OCI-LY3 (cell line): ENCODE data around the gene GRID1.

Experiments
- H2AFZ ChIP-seq: fragments of 200-600, 300-600 bp; shearing (Covaris generic); 2 replicates; pipeline ENCODE4 v1.6.0; 2014; ENCODE audit warnings: antibody characterized with exemption, low read depth, low read length
- H3K27ac ChIP-seq: fragments of 200-600, 300-600 bp; sonication (generic); 2 replicates; pipeline ENCODE4 v1.5.1; 2014; ENCODE audit warnings: mild to moderate bottlenecking, low read length, moderate library complexity, mixed read lengths
- H3K27me3 ChIP-seq: fragments of 200-600, 300-600 bp; sonication (generic); 2 replicates; pipeline ENCODE4 v1.6.1; 2014; ENCODE audit warnings: low read depth, low read length, mixed read lengths
- H3K36me3 ChIP-seq: fragments of 200-600, 300-600 bp; sonication (generic); replicated peaks from 2 replicates; pipeline ENCODE3; 2014; ENCODE audit warnings: low read depth, low read length, mixed read lengths
- H3K4me1 ChIP-seq: fragments of 300-600, 200-600 bp; sonication (generic); 2 replicates; pipeline ENCODE4 v1.6.1; 2014; ENCODE audit warnings: low read length, mixed read lengths
- H3K4me2 ChIP-seq: fragments of 200-600, 300-600 bp; sonication (generic); 2 replicates; pipeline ENCODE4 v1.6.1; 2014; ENCODE audit warnings: low read length, mixed read lengths
- H3K4me3 ChIP-seq: fragments of 300-600, 200-600 bp; sonication (generic); 2 replicates; pipeline ENCODE4 v1.5.1; 2014; ENCODE audit warnings: antibody characterized with exemption, mild to moderate bottlenecking, low read length, moderate library complexity
- H3K79me2 ChIP-seq: fragments of 300-600, 200-600 bp; shearing (Covaris generic); 2 replicates; pipeline ENCODE4 v1.6.1; 2014; ENCODE audit warnings: mild to moderate bottlenecking, low read length, mixed read lengths
- H3K9ac ChIP-seq: fragments of 300-600, 200-600 bp; shearing (Covaris generic); 2 replicates; pipeline ENCODE4 v1.6.0; 2014; ENCODE audit warnings: mild to moderate bottlenecking, low read length, moderate library complexity
- H3K9me3 ChIP-seq: fragments of 200-600, 300-600 bp; shearing (Covaris generic); 2 replicates; pipeline ENCODE4 v1.6.1; 2014; ENCODE audit warnings: low read length, mixed read lengths; ENCODE audit not compliant: insufficient read depth
- H4K20me1 ChIP-seq: fragments of 200-600, 300-600 bp; sonication (generic); 2 replicates; pipeline ENCODE4 v1.6.1; 2016; ENCODE audit warnings: low read length, mixed read lengths; ENCODE audit not compliant: insufficient read depth
- EZH2phosphoT487 ChIP-seq: fragments of 200-600 bp; shearing (Covaris generic); IDR thresholded peaks from 2 replicates; pipeline ENCODE4 v1.6.1; 2018; ENCODE audit warnings: antibody characterized with exemption, mixed run types, low read depth
- TF ChIP-seq, protein P1 (sequence below): fragments of 200-600, 300-600 bp; sonication (generic); IDR thresholded peaks from 2 replicates; pipeline ENCODE4 v1.5.1; 2014; ENCODE audit warnings: antibody characterized with exemption, low read length, low read depth

The GRID1 gene

DNA sequence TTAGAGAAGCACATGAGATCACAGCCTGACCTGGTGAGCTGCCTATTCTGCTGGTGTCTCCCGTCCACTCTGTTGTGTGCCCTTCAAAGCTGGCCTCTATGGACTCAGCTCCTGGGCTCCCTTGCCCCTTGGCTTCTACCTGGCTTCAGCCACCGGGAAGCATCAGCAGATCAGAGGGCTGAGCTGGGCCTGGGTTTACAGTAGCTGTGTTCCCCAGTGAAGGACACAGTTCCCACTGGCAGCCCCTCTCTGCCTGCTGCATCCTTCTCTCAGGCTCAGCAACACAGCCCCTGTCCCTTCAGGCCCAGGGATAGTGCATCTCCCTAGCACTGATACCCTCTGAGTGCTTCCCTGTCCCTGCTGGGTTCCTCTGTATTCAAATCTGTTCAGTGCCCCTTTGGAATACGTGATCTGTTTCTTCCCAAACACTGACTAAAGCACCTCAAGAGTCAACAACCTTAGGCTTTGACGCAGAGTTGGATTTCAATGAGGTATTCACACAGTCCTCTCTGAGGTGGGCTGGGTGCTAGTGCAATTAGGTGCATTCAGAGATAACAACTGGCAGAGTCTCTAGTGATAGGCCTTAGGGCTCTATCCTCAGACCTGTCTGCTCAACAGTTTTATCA is 109.8 kb downstream of the GRID1 start:
- H2AFZ ChIP-seq, result no peak overlapping the region
- no peak overlapping the region for H3K9ac ChIP-seq
- no peaks in the 10 kb centered on the region for H3K79me2 ChIP-seq
- no peaks in the 10 kb centered on the region for H3K36me3 ChIP-seq
- no peaks in the 10 kb centered on the region for H3K9me3 ChIP-seq
- no peaks in the 10 kb centered on the region for H3K27me3 ChIP-seq
- H3K4me2 ChIP-seq, result no peak overlapping the region
- no peaks in the 10 kb centered on the region for H3K4me1 ChIP-seq
- H3K27ac ChIP-seq, result no peak overlapping the region
- H4K20me1 ChIP-seq, result no peaks in the 10 kb centered on the region
- no peak overlapping the region for H3K4me3 ChIP-seq
- TF ChIP-seq, protein P1, sequence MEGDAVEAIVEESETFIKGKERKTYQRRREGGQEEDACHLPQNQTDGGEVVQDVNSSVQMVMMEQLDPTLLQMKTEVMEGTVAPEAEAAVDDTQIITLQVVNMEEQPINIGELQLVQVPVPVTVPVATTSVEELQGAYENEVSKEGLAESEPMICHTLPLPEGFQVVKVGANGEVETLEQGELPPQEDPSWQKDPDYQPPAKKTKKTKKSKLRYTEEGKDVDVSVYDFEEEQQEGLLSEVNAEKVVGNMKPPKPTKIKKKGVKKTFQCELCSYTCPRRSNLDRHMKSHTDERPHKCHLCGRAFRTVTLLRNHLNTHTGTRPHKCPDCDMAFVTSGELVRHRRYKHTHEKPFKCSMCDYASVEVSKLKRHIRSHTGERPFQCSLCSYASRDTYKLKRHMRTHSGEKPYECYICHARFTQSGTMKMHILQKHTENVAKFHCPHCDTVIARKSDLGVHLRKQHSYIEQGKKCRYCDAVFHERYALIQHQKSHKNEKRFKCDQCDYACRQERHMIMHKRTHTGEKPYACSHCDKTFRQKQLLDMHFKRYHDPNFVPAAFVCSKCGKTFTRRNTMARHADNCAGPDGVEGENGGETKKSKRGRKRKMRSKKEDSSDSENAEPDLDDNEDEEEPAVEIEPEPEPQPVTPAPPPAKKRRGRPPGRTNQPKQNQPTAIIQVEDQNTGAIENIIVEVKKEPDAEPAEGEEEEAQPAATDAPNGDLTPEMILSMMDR, result no peak
- TF ChIP-seq EZH2phosphoT487, result no peak

DNA sequence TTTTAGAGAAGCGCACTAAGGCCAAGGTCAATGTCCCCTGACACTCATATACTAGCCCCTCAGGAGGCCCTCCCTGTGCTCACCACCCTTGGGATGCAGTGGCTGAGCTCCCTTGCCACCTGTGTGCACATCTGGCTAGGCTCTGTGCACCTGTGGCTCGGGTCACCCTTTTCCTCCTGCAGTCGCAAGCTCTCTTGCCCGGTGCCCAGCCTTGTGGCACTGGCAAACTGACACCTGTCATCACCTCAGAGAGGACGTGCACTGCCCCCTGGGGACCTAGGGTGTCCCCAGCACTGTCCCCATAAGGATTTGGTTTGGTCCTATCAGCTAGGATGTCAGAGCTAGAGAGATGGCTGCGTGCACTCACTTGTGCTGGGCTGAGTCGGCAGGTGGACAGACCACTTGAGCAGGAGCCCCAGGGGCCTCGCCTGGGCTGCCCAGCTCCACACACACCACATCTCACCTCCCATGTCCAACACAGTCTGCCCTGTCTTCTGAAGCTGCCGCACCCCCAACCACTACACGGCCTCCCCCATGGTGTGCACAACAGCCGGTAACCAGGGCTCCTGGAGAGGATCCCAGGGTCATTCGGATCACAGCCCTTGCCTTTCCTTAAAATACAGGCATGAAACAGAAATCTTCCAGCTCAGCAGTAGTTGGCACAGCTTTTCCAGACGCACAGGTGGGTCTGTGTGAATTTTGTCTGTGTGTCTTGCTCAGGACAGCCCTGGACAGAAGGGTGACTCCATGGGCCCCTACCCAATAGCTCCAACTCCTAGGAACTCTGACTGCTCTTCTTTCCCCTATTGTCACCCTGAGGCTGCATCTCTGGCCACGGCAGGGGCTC is 111.0 kb downstream of the GRID1 start:
- Histone ChIP-seq H3K9ac (no peak overlapping the region), H3K27me3 (no peaks in the 10 kb centered on the region), H3K27ac (no peak overlapping the region), H3K36me3 (no peaks in the 10 kb centered on the region), H3K4me1 (no peaks in the 10 kb centered on the region), H3K79me2 (no peaks in the 10 kb centered on the region), H2AFZ (no peak overlapping the region), H3K4me2 (no peak overlapping the region), H4K20me1 (no peaks in the 10 kb centered on the region), H3K4me3 (no peak overlapping the region), H3K9me3 (no peaks in the 10 kb centered on the region)
- TF ChIP-seq EZH2phosphoT487, result no peak
- TF ChIP-seq, protein P1, result no peak

DNA sequence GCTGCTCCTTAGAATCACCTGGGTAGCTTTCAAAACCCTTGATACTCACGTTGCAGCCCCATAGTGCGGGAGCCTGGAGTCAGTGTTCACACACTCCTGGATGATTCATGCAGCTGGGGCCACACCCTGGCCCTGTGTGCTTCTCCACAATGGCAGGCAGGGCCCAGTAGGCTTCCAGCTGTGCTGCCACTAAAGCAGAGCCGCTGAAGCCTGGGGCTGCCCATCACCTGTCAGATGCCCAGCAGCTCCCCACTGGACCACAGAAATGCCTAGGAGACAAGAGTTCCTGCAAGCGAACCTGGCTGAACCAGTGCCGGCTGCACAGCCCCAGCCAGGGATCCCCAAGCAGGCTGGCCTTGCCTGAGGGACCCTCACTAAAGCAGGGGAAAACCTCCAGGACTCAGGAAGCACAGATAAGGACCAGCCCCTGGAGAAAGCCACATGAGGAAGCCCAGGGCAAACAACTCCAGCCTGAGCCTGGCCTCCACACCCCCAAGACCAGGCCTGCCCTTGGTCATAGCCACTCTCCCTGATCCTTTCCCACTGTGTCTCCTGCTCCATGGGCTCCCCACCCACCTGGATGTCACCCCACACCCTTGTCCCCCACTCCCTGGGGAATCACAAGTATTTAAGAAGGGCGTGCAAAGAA is 111.9 kb downstream of the GRID1 start:
- Histone ChIP-seq H3K27ac (no peak overlapping the region), H3K36me3 (no peaks in the 10 kb centered on the region), H3K9ac (no peak overlapping the region), H3K79me2 (no peaks in the 10 kb centered on the region), H2AFZ (no peak overlapping the region), H3K4me1 (no peaks in the 10 kb centered on the region), H3K9me3 (no peaks in the 10 kb centered on the region), H3K4me3 (no peak overlapping the region), H3K4me2 (no peak overlapping the region), H4K20me1 (no peaks in the 10 kb centered on the region), H3K27me3 (no peaks in the 10 kb centered on the region)
- TF ChIP-seq EZH2phosphoT487, result no peak
- TF ChIP-seq, protein P1, result no peak

DNA sequence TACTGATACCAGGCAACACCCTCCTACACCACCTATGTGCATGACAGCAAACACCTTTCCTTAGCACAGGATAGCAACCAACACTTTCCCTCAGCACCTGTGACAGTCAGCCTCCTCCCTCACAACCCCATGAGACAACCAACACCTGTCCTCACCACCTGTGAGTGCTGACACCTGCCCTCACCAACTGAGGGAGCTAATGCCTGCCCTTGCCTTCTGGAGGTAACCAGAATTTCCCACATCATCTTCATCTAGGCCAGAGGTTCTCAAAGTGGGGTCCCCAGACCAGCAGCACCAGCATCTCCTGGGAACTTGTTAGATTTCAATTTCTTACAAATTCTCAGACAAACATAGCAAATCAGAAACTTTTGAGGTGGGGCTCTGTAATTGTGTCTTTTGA is 112.5 kb downstream of the GRID1 start:
- TF ChIP-seq, protein P1, result no peak
- TF ChIP-seq EZH2phosphoT487, result no peak
- Histone ChIP-seq H3K9me3 (no peaks in the 10 kb centered on the region), H3K79me2 (no peaks in the 10 kb centered on the region), H3K36me3 (no peaks in the 10 kb centered on the region), H3K4me2 (no peak overlapping the region), H3K27ac (no peak overlapping the region), H4K20me1 (no peaks in the 10 kb centered on the region), H3K9ac (no peak overlapping the region), H2AFZ (no peak overlapping the region), H3K4me3 (no peak overlapping the region), H3K4me1 (no peaks in the 10 kb centered on the region), H3K27me3 (no peaks in the 10 kb centered on the region)
